ENCODE measurements around the gene RPP25L.

GRCh38 chr9:34633851-34634550 lies 22.1 kb upstream of the RPP25L start:
- TF ChIP-seq, protein P1, sequence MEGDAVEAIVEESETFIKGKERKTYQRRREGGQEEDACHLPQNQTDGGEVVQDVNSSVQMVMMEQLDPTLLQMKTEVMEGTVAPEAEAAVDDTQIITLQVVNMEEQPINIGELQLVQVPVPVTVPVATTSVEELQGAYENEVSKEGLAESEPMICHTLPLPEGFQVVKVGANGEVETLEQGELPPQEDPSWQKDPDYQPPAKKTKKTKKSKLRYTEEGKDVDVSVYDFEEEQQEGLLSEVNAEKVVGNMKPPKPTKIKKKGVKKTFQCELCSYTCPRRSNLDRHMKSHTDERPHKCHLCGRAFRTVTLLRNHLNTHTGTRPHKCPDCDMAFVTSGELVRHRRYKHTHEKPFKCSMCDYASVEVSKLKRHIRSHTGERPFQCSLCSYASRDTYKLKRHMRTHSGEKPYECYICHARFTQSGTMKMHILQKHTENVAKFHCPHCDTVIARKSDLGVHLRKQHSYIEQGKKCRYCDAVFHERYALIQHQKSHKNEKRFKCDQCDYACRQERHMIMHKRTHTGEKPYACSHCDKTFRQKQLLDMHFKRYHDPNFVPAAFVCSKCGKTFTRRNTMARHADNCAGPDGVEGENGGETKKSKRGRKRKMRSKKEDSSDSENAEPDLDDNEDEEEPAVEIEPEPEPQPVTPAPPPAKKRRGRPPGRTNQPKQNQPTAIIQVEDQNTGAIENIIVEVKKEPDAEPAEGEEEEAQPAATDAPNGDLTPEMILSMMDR (IDR thresholded peaks at IDR 0.05): peak; percentile 62 to 87 (median 70)
- TF ChIP-seq POLR2A (IDR thresholded peaks at IDR 0.05) (no peak), POLR2AphosphoS5 (IDR thresholded peaks at IDR 0.05; ENCODE audit: insufficient read depth in 1 of 2, low read depth in 1 of 2) (no peak)
